Measurements from ENCODE around the gene GUCD1.

The GUCD1 gene

DNA sequence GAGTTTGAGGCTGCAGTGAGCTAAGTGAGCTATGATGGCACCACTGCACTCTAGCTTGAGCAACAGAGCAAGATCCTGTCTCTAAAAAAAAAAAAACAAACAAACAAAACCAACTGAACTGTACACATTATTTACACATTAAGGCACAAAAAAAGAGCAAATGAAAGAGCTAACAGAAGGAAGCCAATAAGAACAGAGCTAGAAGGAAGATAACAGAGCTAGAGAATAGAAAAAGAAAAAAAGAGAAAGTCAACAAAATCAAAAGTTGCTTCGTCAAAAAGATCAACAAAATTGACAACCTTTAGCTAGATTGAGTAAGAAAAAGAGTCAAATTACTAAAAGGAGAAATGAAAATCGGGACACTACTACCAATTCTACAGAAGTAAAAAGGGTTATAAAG is 25.0 kb downstream of the GUCD1 start:
- DNase-seq (ENCODE audit: low read depth in 2 of 2) = no peak

DNA sequence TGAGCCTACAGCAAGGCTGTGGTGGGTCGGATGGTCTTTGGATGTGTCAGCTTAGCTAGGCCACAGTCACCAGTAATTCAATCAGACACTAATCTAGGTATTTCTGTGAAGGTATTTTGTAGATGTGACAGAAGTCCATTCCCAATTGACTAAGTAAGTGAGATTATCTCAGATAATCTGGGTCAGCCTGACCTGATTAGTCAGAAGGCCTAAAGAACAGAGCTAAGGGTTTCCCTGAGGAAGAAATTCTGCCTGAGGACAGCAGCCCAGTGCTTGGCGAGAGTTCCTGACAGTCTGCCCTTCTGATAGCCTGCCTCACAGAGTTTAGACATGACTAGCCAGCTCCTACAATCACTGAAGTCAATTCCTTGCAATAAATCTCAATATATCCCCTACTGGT is 28.7 kb downstream of the GUCD1 start:
- no peak for DNase-seq (ENCODE audit: low read depth in 2 of 2)

DNA sequence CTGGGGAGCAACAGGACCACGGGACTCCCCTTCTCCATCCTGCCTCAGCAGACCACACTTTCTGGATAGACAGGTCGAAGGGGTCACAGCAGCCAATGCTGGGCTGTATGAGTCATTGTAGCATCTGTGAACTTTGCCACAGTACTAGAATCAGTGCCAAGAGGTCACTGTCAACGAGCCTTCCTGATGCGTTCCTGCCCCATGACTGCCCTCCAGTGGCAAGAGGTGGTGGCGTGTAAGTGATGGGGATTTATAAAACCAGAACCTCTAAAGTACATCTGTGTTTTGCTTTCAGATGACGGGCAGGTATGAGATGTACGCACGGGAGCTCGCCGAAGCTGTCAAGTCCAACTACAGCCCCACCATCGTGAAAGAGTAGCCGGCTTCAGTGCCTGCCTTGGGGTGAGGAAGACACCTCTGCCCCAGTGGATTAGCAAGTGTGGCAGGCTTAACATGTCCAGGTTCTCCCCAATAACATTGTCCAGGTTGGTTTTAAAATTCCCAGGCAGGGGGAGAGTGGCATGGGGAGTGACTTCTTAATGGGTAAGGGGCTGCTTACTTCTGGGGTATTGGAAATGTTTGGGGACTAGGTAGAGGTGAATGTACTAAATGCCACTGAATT is 29.4 kb downstream of the GUCD1 start:
- DNase-seq (ENCODE audit: low read depth in 2 of 2) = peak; percentile 71 to 84

DNA sequence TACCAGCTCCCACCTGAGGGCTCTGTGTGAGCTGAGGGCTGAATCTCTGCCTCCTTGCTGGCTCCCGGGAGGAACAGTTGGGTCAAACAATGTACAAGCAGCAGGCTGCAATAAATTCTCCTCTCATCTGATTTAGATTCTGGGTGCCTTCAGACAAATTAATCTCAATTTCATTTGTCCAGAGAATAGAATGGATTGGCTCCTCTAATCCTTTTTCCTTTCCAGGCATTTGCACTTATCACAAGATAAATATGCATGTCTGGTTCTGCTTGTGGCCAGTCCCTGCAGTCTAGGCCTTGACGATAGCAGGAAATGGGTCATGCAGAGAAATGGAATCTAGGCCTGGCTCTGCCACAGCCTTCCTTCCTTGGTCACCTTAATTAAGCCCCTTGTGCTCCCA is 31.1 kb downstream of the GUCD1 start:
- DNase-seq (ENCODE audit: low read depth in 2 of 2) = no peak

DNA sequence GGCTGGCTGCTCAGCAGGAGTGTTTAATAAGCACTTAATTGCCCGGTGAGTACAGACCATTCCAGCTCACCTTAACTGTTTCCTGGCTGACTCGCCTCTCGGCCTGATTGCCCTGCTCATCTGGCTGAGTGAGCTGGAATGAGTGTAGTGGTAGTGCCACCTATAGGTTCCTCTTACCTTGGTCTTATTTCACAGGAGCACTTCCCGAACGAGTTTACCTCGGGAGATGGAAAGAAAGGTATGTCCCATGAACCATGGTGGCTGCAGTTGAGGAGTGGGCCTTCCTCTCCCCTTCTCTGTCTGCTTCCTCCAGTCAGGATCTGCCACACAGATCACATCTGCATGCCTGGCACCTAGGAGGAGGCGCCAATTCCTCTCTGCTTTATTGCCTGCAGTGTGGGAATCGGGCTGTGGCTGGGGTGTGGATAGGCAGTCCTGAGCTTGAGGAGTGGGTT is 33.1 kb downstream of the GUCD1 start:
- DNase-seq (ENCODE audit: low read depth in 2 of 2) = peak; percentile 18 to 45

DNA sequence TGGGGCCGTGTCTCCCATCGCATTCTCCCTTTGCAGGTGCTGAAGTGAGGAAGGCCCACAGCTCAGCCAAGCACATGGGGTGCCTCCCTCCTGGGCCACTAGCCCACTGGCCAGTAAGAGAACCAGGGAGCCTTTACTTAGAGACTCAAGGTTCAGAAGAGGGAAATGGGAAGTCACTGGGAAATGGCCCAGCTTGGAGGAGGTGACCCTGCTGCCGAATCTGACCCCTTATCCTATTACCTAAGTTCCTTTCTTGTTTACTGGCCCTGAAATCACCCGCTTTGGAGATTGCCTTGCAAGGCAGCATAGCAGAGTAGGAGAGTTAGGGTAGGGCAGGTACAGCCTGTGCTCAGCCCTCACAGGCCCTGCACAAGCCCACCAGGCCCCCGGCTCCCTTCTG is 35.4 kb downstream of the GUCD1 start:
- no peak for DNase-seq (ENCODE audit: low read depth in 2 of 2)

DNA sequence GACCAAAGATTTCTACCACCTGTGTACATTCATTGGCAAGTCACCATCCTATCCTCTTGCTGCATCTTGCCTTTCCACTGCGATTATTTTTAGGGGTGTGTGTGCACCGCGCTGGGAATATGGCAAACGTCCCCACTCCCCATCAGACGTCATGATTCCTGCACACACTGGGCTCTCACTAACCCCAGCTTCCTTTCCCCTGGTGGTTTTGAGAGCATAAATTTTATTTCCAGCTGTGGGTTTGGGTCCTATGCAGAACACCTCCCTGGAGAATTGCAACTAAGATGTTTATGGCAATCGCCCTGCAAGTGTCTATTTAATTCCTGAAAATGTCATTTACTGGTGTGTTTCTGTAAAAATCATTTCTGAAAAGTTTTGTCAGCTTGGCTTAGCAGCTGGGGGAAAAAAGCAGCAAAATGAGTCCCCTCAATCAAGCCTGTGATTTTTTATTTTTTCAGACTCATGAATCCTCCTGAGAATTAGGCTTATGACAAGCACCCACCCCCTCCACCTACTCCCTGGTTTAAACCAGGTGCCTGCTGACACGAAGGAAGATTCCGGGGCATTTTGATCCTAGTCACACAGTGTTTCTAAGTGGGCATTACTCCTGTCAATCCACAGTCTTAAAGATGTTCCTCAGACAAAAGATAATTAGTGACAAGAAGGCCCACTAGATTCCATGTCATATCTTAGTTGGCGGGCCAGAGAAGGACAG is 36.0 kb downstream of the GUCD1 start:
- DNase-seq (ENCODE audit: low read depth in 2 of 2) = no peak

DNA sequence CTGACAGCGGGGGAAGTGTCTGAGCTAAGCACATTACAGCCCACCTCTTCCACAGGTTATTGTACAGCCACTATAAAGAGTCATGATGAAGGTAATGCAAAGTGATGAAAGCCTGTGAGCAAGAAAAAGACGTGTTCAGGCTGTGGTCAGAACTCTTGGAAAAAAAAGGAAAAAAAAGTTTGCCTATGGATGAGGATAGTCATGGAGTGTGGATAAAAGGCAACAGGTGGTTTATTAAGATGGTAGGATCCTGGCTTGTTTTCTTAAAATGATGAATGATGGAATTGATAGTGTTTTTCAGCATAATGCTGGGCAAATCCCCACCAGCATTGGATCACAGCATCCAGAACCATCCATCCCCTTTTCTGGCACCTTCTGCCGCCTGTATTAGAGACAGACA is 36.7 kb downstream of the GUCD1 start:
- DNase-seq (ENCODE audit: low read depth in 2 of 2) = no peak

DNA sequence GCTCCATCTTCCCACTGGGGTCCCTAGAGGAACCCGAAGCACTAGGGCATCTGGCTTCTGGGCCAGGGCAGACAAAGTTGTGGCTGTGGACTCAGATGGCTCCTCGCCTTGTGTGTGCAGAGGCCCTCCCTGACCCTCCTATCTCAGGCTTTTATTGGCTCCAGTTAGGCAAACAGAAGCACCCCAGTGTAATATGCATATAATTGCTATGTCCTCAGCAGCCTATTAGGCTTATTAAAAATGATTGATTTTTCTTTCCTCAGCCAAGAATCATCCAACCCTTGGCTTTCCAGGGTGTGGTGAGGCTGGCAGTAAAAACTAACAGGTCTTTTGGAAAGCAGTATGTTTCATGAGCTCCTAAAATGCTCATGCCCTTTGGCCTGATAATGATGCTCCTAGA is 37.5 kb downstream of the GUCD1 start:
- DNase-seq (ENCODE audit: low read depth in 2 of 2) = no peak

DNA sequence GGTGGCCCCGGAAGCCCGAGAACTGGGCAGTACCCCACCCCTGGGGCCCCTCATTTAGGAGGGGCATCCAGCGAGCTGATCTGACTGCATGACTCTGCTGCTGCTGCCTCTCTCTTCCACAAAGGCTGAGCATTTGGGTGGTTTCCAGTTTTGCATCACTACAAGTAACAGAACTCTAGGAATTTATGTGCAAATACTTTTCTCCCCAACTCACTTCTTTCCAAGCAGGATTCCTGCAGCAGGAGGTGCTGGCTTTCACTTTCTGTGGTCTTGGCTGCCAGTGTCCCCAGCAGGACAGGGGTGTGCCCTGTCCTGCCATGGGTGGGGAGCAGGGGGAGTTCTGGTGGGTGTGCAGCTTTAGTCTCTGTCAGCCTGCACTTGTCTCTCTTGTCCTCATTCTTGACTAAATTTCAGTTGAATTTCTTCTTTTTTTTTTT is 38.6 kb downstream of the GUCD1 start:
- DNase-seq (ENCODE audit: low read depth in 2 of 2) = no peak

DNA sequence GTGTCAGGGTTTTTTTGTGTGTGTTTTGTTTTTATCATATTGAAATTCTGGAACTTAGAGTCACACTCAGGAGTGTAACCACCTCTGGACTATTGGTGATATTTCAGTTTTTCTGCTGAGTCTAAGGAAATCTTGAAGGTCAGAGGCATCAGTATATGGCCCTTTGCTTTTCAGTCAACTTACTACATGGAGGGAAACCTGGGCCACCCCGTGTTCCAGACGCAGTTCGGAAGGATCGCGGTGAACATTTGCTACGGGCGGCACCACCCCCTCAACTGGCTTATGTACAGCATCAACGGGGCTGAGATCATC is 40.0 kb downstream of the GUCD1 start:
- no peak for DNase-seq (ENCODE audit: low read depth in 2 of 2)

DNA sequence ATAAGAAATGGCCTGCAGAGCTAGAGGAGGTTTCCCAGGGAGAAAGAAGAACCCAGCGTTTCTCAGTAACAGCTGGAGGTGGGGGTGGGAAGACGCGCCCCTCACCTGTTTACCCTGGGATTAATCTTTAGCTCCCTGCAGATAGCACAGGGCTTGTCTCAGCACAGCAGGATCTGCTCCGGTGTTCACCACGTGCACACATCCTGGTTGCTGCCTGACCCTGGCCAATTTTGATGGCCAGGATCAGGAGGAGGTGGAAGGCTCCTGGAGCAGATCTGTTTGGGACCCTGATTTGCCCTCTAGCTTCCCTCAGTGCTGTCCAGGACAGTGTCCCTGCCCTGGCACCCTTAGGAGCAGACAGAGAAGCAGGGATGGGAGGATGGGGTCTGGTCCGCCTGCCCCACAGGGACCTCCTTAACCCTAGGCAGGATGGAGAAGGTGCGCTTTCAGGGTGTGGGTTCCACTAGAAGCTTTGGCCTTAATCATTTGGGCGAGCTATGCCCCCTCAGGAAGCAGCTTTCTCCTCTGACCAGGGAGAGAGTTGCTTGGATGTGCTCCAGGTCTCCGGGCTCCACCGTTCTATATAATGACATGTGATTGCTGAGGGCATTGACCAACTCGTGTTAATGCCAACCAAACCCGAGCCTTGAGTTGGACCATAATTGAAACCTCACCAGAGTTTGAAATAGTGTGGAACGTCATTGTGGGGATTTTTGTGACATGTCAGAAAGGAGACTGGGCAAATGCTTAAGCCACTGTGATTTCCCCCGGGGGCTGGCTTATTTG is 40.5 kb downstream of the GUCD1 start:
- no peak for DNase-seq (ENCODE audit: low read depth in 2 of 2)

DNA sequence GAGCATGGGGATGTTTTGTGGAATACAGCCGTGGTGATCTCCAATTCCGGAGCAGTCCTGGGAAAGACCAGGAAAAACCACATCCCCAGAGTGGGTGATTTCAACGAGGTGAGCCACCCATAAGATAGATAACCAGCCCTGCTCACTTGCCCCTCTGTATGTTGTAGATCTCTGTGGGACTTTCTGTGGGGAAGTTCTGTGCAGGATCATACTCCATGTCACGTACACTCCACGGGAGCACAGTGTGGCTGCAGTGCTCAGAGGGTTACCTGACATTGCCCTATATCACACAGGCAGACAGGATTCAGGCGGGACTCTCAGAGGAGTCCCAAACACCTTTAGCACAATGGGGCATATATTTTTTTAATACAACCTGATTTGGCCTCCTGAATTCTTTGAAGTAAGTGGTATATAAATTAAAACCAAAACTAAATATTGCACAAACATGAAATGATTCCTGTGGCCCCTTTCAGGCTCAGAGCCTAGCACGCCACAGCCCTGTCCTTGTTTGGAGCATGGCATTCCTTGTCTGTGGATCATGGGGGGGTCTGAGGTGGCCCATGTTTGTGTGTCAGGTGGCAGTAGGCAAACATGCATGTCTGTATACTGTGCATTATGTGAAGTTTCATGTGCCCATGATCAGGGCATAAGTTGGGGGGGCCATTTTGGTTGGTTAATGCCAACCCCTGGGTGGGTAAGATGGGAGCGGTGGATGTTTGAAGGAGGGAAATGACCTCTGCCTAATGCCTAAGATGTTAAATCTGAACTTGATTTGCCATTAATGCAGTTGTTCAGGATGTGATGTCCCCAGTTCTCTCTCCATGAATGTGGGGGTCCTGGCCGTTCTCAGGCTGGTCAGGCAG is 41.3 kb downstream of the GUCD1 start:
- no peak for DNase-seq (ENCODE audit: low read depth in 2 of 2)

DNA sequence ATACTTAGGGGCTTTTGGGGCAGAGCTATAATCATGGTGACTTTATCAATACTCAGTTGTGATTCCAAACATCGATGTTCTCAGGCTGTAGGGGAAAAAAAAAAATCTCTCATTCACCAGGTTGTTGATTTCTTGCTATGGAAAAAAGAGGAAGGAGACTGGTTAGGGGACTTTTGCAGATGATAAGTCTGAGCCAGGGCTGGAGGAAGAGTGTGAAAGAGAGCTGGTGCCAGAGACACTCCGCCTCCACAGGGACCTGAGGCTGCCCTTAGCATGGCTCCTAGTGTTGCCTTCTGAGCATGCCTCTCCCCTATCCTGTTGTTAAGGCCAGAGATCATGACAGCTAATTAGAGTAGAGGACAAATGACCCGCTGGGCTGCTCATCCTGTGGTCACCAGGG is 42.9 kb downstream of the GUCD1 start:
- DNase-seq (ENCODE audit: low read depth in 2 of 2) = no peak

DNA sequence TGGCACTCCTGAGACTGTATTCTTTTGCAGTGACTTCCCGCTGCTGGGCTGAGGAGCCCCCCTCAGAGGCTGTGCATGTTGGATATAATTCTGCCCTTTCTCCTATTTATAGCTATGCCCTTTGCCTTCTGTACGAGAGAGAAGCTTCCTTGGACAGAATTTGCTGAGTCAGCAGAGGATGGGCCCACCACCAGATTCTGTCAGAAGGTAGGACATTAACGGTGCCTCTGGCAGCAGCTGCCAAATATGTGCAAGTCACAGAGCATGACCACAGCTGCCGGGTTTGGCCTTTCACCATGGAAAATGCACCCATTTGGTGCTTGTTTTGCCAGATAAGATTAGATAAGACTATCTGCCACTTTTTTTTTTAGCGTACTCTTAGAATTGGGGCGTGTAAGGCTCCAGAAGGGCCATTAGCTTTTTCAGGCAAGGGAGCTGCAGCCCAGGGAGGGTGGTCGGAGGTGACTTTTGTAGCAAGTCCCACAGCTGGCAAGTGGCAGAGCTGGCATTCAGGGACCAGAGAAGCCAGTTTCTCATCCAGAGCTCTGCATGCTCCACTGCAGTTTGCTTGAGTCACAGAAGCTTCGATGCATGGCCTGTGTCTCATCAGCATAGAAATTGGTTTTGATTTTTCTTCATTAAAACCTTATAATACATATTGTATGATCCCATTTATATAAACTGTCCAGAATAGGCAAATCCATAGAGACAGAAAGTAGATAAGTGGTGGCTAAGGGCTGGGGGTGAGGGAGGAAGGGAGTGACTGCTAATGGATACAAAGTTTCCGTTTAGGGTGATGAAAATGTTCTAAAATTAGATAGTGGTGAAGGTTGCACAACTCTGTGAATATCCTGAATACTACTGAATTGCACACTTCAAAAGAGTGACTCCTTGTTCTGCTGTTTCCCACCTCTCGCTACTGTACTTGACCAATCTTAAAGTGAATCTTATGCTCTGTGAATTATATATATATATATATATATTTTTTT is 44.0 kb downstream of the GUCD1 start:
- no peak for DNase-seq (ENCODE audit: low read depth in 2 of 2)

DNA sequence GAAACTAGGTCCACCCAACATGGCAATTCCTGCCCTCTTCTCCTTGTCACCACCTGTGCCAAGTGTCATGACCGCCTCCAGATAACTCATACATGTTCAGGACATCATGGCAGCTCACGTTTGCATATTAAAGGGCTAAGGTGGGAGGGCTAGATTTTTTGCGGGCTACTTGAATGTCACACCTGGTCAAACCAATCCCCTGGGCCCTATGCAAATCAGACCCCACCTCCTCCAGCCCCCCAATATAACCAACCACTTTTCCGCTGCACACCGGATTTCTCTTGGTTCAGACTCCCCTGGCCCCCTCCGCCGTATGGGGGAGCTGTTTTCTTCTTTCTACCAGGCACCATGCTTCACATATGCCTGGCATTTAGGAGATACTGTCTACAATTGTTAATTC is 47.2 kb downstream of the GUCD1 start:
- DNase-seq (ENCODE audit: low read depth in 2 of 2) = no peak

DNA sequence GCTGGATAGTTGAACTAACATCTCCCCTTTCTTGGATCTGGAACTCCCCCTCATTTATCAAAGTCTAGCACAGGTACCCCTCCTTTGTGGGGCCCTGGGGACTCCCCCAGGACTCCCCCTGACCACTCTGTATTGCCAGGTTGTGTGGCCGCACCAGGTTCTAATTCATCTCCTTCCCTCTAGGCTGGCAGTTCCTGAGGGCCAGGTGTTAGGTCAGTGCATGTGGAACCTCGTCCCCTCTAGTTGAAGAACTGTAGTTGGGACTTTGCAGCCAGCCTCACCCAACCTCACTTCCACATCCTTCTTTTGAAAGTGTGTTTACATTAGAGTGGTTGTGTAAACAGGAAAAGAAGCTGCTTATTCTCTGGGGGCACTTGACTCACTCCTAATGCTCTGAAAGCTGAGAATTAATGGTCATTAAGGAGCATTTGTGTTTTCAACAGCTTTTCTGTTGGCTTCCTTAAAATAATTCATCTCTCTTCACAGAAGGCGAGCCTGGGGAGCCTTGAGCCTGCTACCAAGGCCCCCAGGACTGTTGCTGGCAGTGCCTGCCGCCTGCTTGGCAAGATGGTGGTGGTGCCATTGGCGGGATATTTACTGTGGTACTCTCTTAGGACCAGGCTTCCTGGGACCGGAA is 48.0 kb downstream of the GUCD1 start:
- DNase-seq (ENCODE audit: low read depth in 2 of 2) = no peak

DNA sequence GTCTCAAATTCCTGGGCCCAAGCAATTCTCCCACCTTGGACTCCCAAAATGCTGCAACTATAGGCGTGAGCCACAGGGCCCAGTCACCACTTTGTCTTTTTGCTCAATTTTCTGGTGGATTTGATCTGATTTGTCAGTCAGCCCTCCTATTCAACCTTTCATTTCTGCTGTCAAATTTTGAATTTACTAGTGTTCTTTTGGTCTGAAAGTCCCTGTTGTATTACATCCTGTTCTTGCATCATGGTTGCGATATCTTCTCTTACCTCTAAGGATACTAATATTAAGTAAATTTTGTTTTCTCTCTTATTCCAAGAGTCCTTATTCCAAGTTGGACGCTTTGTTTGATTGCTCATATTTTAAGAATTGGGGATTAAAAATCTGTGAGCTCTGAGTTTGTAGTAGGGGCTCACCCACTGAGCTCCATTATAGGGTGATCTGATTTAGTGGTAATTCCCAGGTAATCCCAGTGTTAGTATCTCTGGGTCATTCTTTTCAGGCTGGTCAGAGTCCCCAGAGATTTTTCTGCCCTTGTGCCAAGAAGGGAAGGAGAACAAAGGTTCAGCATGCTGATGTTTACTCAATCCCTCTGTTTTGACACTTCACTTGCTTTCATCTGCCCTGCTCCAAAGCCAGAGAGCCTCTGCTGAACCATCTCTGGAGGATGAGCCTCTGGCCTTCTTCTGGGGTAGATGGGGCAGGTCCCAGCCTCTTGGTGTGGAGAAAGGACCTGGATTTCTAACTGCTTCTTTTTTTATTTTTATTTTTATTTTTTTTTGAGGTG is 49.8 kb downstream of the GUCD1 start:
- DNase-seq (ENCODE audit: low read depth in 2 of 2) = no peak

DNA sequence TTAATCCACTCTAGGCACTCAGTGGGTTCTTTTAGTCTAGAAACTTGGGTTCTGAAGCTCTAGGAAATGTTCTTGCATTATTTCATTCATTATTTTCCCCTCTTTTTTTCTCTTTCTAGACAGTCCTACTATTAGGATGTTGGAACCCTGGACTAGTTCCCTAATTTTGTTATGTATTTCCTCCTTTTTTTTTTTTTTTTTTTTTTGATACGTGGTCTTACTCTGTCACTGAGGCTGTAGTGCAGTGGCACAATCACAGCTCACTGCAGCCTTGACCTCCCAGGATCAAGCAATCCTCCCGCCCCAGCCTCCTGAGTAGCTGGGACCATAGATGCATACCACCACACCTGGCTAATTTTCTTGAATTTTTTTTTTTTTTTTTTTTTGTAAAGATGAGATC is 50.4 kb downstream of the GUCD1 start:
- no peak for DNase-seq (ENCODE audit: low read depth in 2 of 2)
